Activated CD8-positive, alpha-beta memory T cell treated with anti-CD3 and anti-CD28 coated beads, Interleukin-2, amount 50 U/mL, for 24 hours (primary cell): Measurements from ENCODE around the gene TIMM22.

ENCODE experiments used
- DNase-seq: peaks from one replicate; pipeline ENCODE4 v3.0.0-alpha.2; 2020; ENCODE audit errors: extremely low read depth

TIMM22 gene

GRCh38 chr17:1001640-1002411 lies 4.9 kb downstream of the TIMM22 start:
- no peak for DNase-seq

GRCh38 chr17:1002412-1002753 lies 5.5 kb downstream of the TIMM22 start:
- DNase-seq = no peak

GRCh38 chr17:1002771-1003555 lies 6.0 kb downstream of the TIMM22 start:
- no peak for DNase-seq

- DNase-seq = no peak
These were observed 6.7 kb downstream of the TIMM22 start for GRCh38 chr17:1003633-1003971.

GRCh38 chr17:1003972-1004768 lies 7.2 kb downstream of the TIMM22 start:
- no peak for DNase-seq

GRCh38 chr17:1004769-1005295 lies 7.9 kb downstream of the TIMM22 start:
- no peak for DNase-seq

- no peak for DNase-seq
These were observed 8.5 kb downstream of the TIMM22 start for GRCh38 chr17:1005361-1005946.

- DNase-seq = no peak
These were observed 9.1 kb downstream of the TIMM22 start for GRCh38 chr17:1006054-1006453.

GRCh38 chr17:1007310-1008007 lies 10.5 kb downstream of the TIMM22 start:
- DNase-seq = no peak

GRCh38 chr17:1008008-1008761 lies 11.3 kb downstream of the TIMM22 start:
- DNase-seq = no peak

GRCh38 chr17:1009229-1010085 lies 12.5 kb downstream of the TIMM22 start:
- DNase-seq = no peak

- no peak for DNase-seq
These were observed 13.1 kb downstream of the TIMM22 start for GRCh38 chr17:1010086-1010450.

GRCh38 chr17:1010586-1010985 lies 13.7 kb downstream of the TIMM22 start:
- DNase-seq = no peak

- DNase-seq = no peak
These were observed 14.2 kb downstream of the TIMM22 start for GRCh38 chr17:1011138-1011537.

GRCh38 chr17:1011760-1012735 lies 15.1 kb downstream of the TIMM22 start:
- DNase-seq = no peak

- no peak for DNase-seq
These were observed 16.1 kb downstream of the TIMM22 start for GRCh38 chr17:1012823-1013728.

- no peak for DNase-seq
These were observed 16.8 kb downstream of the TIMM22 start for GRCh38 chr17:1013729-1014090.

- DNase-seq = no peak
These were observed 21.6 kb downstream of the TIMM22 start for GRCh38 chr17:1018547-1018946.
